Motor neuron (in vitro differentiated cells): ENCODE data around the gene ITPR3. TPM values are rescaled to one million over a fixed set of nuclear protein-coding genes. Genes with fewer than 3 reads are reported as not detected.

Experiments used
- ATAC-seq, 8 experiments: fragments of 200-7000 bp; cut with Tn5 transposase; replicated peaks in 6 of 8; 2 replicates each; pipeline ENCODE4 v1.8.0; 2021; ENCODE audit warnings: mild to moderate bottlenecking in 8 of 8, moderate library complexity in 8 of 8
- H3K27ac ChIP-seq, 2 donors: fragments of 250-450 bp; sonication (Bioruptor Pico); 2 replicates each; pipeline ENCODE4 v1.9.0; 2021; ENCODE audit warnings: antibody characterized with exemption in 2 of 2, mild to moderate bottlenecking in 2 of 2, moderate library complexity in 1 of 2
- H3K4me1 ChIP-seq, 2 donors: fragments of 250-450 bp; sonication (Bioruptor Pico); replicated peaks in 1 of 2; 2 replicates each; pipeline ENCODE4 v1.6.1; 2021; ENCODE audit warnings: antibody characterized with exemption in 2 of 2, mild to moderate bottlenecking in 2 of 2, moderate library complexity in 1 of 2
- H3K4me3 ChIP-seq, 5 donors: fragments of 250-450 bp; sonication (Bioruptor Pico); 2 replicates each; pipeline ENCODE4 v1.9.0; 2021; ENCODE audit warnings: antibody characterized with exemption in 5 of 5, mild to moderate bottlenecking in 5 of 5, moderate library complexity in 4 of 5
- WGBS, 10 experiments: fragments of 450-650 bp; shearing (Covaris generic); methylation state at CpG; one replicate each; pipeline ENCODE4 v1.0.0; 2022; 5-methylcytosine and 5-hydroxymethylcytosine counted together
- in situ Hi-C, 9 experiments: fragments of 400-800 bp; cut with MboI; loops; one replicate each; pipeline ENCODE4 v1.15.0; 2021; ENCODE audit warnings: low sequenced_read_pairs in 9 of 9, low pct_unique_long_range_greater_than_20kb in 2 of 9; ENCODE audit not compliant: unreplicated experiment in 9 of 9
- total RNA-seq, 8 experiments: library from RNA; unstranded; fragments of 300-600 nt; gene quantifications; 2 replicates each; pipeline versions ENCODE4 v1.2.3 to v1.2.4, GENCODE V29; 2022

Gene ITPR3
- total RNA-seq, 8 experiments from 2014 or later: 0.11 to 36.3 (median 0.96) TPM

- 78 to 100% (median 98%) methylated on average over 1 to 11 of the region's 25 CpGs; no CpG with 5 or more reads in 3 of the 10 experiments for WGBS, 10 experiments
- in situ Hi-C loops: no loop called here
- H3K4me1 ChIP-seq: peaks cover 13 to 19% of the 10 kb centered on the region in 2 donors
- ATAC-seq: no peak
- no peak overlapping the region for H3K27ac ChIP-seq
- no peak overlapping the region for H3K4me3 ChIP-seq
Observed at GRCh38 chr6:33688451-33689147, 67.5 kb downstream of the ITPR3 start.

GRCh38 chr6:33689148-33689494 is 68.0 kb downstream of the ITPR3 start:
- ATAC-seq: no peak
- Histone ChIP-seq H3K4me1 (peaks cover 19 to 24% of the 10 kb centered on the region in 2 donors), H3K27ac (peak overlapping the region in 1 of 2 donors; percentile 15), H3K4me3 (no peak overlapping the region)
- in situ Hi-C loops: no loop called here
- WGBS, 10 experiments: 43 to 92% (median 90%) methylated on average over 1 to 11 of the region's 12 CpGs; no CpG with 5 or more reads in 7 of the 10 experiments

GRCh38 chr6:33689879-33690278 is 68.8 kb downstream of the ITPR3 start:
- 77 to 93% (median 92%) methylated on average over 4 to 5 of the region's 10 CpGs; no CpG with 5 or more reads in 7 of the 10 experiments for WGBS, 10 experiments
- H3K4me1 ChIP-seq: peaks cover 26 to 31% of the 10 kb centered on the region in 2 donors
- in situ Hi-C loops: no loop called here
- no peak overlapping the region for H3K27ac ChIP-seq
- no peak for ATAC-seq
- no peak overlapping the region for H3K4me3 ChIP-seq

- H3K4me1 ChIP-seq: peaks cover 27 to 31% of the 10 kb centered on the region in 2 donors
- no peak for ATAC-seq
- H3K4me3 ChIP-seq: no peak overlapping the region
- 80 to 100% (median 100%) methylated on average over 1 to 2 of the region's 13 CpGs; no CpG with 5 or more reads in 7 of the 10 experiments for WGBS, 10 experiments
- in situ Hi-C loops: no loop called here
- no peak overlapping the region for H3K27ac ChIP-seq
Observed at GRCh38 chr6:33690766-33691165, 69.6 kb downstream of the ITPR3 start.

- peak overlapping the region in 1 of 2 donors; percentile 39 for H3K27ac ChIP-seq
- no peak for ATAC-seq
- H3K4me1 ChIP-seq: peaks cover 24 to 33% of the 10 kb centered on the region in 2 donors
- H3K4me3 ChIP-seq: no peak overlapping the region
- 83 to 91% (median 89%) methylated on average over 7 to 11 of the region's 15 CpGs; no CpG with 5 or more reads in 6 of the 10 experiments for WGBS, 10 experiments
- in situ Hi-C loops: no loop called here
Observed at GRCh38 chr6:33691456-33692077, 70.4 kb downstream of the ITPR3 start.

- in situ Hi-C loops: no loop called here
Observed at GRCh38 chr6:33692078-33692759, 71.1 kb downstream of the ITPR3 start.

GRCh38 chr6:33692760-33693158 is 71.6 kb downstream of the ITPR3 start:
- Histone ChIP-seq H3K27ac (no peak overlapping the region), H3K4me1 (peaks cover 21 to 24% of the 10 kb centered on the region in 2 donors), H3K4me3 (no peak overlapping the region)
- no peak for ATAC-seq
- in situ Hi-C loops: no loop called here
- WGBS, 10 experiments: 53 to 100% (median 94%) methylated on average over 1 to 6 of the region's 10 CpGs; no CpG with 5 or more reads in 2 of the 10 experiments

More at GRCh38 chr6:33692078-33692759, 71.1 kb downstream of the ITPR3 start:
- WGBS, 10 experiments: 43 to 100% (median 81%) methylated on average over 1 to 6 of the region's 12 CpGs; no CpG with 5 or more reads in 4 of the 10 experiments
- no peak overlapping the region for H3K4me3 ChIP-seq
- H3K4me1 ChIP-seq: peaks cover 21 to 26% of the 10 kb centered on the region in 2 donors
- peak in 2 of 8 experiments; percentile 7 to 39 for ATAC-seq
- H3K27ac ChIP-seq: no peak overlapping the region

GRCh38 chr6:33693186-33694105 is 72.3 kb downstream of the ITPR3 start:
- Histone ChIP-seq H3K4me3 (no peak overlapping the region), H3K4me1 (peaks cover 21 to 24% of the 10 kb centered on the region in 2 donors), H3K27ac (peak overlapping the region in 1 of 2 donors; percentile 39)
- peak in 4 of 8 experiments; percentile 16 to 32 (median 28) for ATAC-seq
- WGBS, 10 experiments: 53 to 100% (median 79%) methylated on average over 1 to 14 of the region's 28 CpGs; no CpG with 5 or more reads in 3 of the 10 experiments
- in situ Hi-C loops: no loop called here

- ATAC-seq: peak; percentile 13 to 73 (median 70)
- no peak overlapping the region for H3K27ac ChIP-seq
- 0 to 91% (median 38%) methylated on average over 4 to 9 of the region's 19 CpGs; no CpG with 5 or more reads in 5 of the 10 experiments for WGBS, 10 experiments
- in situ Hi-C loops: no loop called here
- peaks cover 21 to 24% of the 10 kb centered on the region in 2 donors for H3K4me1 ChIP-seq
- H3K4me3 ChIP-seq: no peak overlapping the region
Observed at GRCh38 chr6:33694401-33694931, 73.3 kb downstream of the ITPR3 start.

GRCh38 chr6:33694977-33695376 is 73.9 kb downstream of the ITPR3 start:
- no peak for ATAC-seq
- in situ Hi-C loops: no loop called here
- 68 to 94% methylated on average over 2 to 4 of the region's 5 CpGs; no CpG with 5 or more reads in 8 of the 10 experiments for WGBS, 10 experiments
- Histone ChIP-seq H3K4me3 (no peak overlapping the region), H3K27ac (no peak overlapping the region), H3K4me1 (peaks cover 24 to 26% of the 10 kb centered on the region in 2 donors)

- ATAC-seq: peak in 1 of 8 experiments; percentile 2
- 12 to 100% (median 90%) methylated on average over 1 to 9 of the region's 16 CpGs; no CpG with 5 or more reads in 4 of the 10 experiments for WGBS, 10 experiments
- H3K4me1 ChIP-seq: peaks cover 28 to 31% of the 10 kb centered on the region in 2 donors
- peak overlapping the region in 1 of 2 donors; percentile 34 for H3K27ac ChIP-seq
- H3K4me3 ChIP-seq: no peak overlapping the region
- in situ Hi-C loops: no loop called here
Observed at GRCh38 chr6:33695451-33695887, 74.3 kb downstream of the ITPR3 start.

- ATAC-seq: no peak
- Histone ChIP-seq H3K27ac (peak overlapping the region in 1 of 2 donors; percentile 51), H3K4me1 (peaks cover 31 to 37% of the 10 kb centered on the region in 2 donors), H3K4me3 (no peak overlapping the region)
- WGBS, 10 experiments: 80 to 100% (median 91%) methylated on average over 1 to 7 of the region's 10 CpGs; no CpG with 5 or more reads in 2 of the 10 experiments
- in situ Hi-C loops: no loop called here
Observed at GRCh38 chr6:33696076-33696475, 75.0 kb downstream of the ITPR3 start.
